Measurements from ENCODE around the gene DAZAP2. TPM values are rescaled to one million over a fixed set of nuclear protein-coding genes. Genes with fewer than 3 reads are reported as not detected.

Gene DAZAP2
- total RNA-seq (100 to 1,000 TPM in 1 of 2 donors, 10 to 100 TPM in 1; 66.0 to 109 TPM), polyA plus RNA-seq (100 to 1,000 TPM; 161 to 218 TPM)

GRCh38 chr12:51238510-51239334, at the start of gene DAZAP2:
Gene DAZAP2 (plus strand): TSS chr12:51238826. CDS start chr12:51238908, 82 bp downstream.
- H3K4me3 ChIP-seq (ENCODE audit: low read depth in 1 of 3, low read length in 3 of 3) = peak within 1 kb of the TSS; percentile 93 to 100 (median 94)
- no peaks in the 10 kb centered on the region for H3K9me3 ChIP-seq (ENCODE audit: control insufficient read depth in 4 of 4, low read length in 3 of 4)
- peaks cover 7 to 27% (median 21%) of the 10 kb centered on the region in 4 donors for H3K36me3 ChIP-seq (ENCODE audit: control insufficient read depth in 4 of 4, insufficient read depth in 3 of 4, low read depth in 1 of 4, low read length in 3 of 4)
- 1% methylated on average over 70 of the region's 70 CpGs for WGBS
- H3K4me1 ChIP-seq (ENCODE audit: control insufficient read depth in 4 of 4, insufficient read depth in 4 of 4, low read length in 3 of 4) = peaks cover 1 to 22% (median 16%) of the 10 kb centered on the region in 4 donors
- peak within 1 kb of the TSS; percentile 100 for H3K27ac ChIP-seq (ENCODE audit: low read depth in 1 of 2, low read length in 2 of 2)
- H3K27me3 ChIP-seq (ENCODE audit: control insufficient read depth in 4 of 4, insufficient read depth in 4 of 4, low read length in 3 of 4) = no peaks in the 10 kb centered on the region
- peak; percentile 96 for DNase-seq (ENCODE audit: low spot score)
- TF ChIP-seq CTCF (IDR thresholded peaks at IDR 0.05; ENCODE audit: low read depth, low read length, missing input control) (peak; percentile 21), RAD21 (IDR thresholded peaks at IDR 0.05) (peak; percentile 15 to 36), SP1 (IDR thresholded peaks at IDR 0.05) (peak; percentile 96), HNF4G (IDR thresholded peaks at IDR 0.05) (no peak), REST (IDR thresholded peaks at IDR 0.05) (peak; percentile 56), MAX (IDR thresholded peaks at IDR 0.05) (peak; percentile 16), JUND (IDR thresholded peaks at IDR 0.05) (no peak), NR2F2 (IDR thresholded peaks at IDR 0.05) (no peak), YY1 (IDR thresholded peaks at IDR 0.05) (peak; percentile 40), FOXA1 (IDR thresholded peaks at IDR 0.05) (no peak), TAF1 (conservative IDR thresholded peaks at IDR 0.05) (peak; percentile 64), ATF3 (IDR thresholded peaks at IDR 0.05) (no peak), EGR1 (IDR thresholded peaks at IDR 0.05; ENCODE audit: low read depth in 2 of 2) (peak; percentile 42 to 69), HNF4A (conservative IDR thresholded peaks at IDR 0.05) (no peak), GABPA (IDR thresholded peaks at IDR 0.05 in 1 of 2, conservative IDR thresholded peaks at IDR 0.05 in 1 of 2) (peak; percentile 57 to 84)
- peak within 1 kb of the TSS; percentile 97 to 100 for H3K9ac ChIP-seq (ENCODE audit: low read depth in 1 of 2, low read length in 2 of 2)

- 94% methylated on average over 14 of the region's 14 CpGs for WGBS
- Histone ChIP-seq H3K4me3 (ENCODE audit: low read depth in 1 of 3, low read length in 3 of 3) (no peak overlapping the region), H3K36me3 (ENCODE audit: control insufficient read depth in 4 of 4, insufficient read depth in 3 of 4, low read depth in 1 of 4, low read length in 3 of 4) (peaks cover 0 to 3% (median 0%) of the 10 kb centered on the region in 4 donors), H3K27ac (ENCODE audit: low read depth in 1 of 2, low read length in 2 of 2) (no peak overlapping the region), H3K27me3 (ENCODE audit: control insufficient read depth in 4 of 4, insufficient read depth in 4 of 4, low read length in 3 of 4) (no peaks in the 10 kb centered on the region), H3K9me3 (ENCODE audit: control insufficient read depth in 4 of 4, low read length in 3 of 4) (no peaks in the 10 kb centered on the region), H3K9ac (ENCODE audit: low read depth in 1 of 2, low read length in 2 of 2) (no peak overlapping the region), H3K4me1 (ENCODE audit: control insufficient read depth in 4 of 4, insufficient read depth in 4 of 4, low read length in 3 of 4) (no peaks in the 10 kb centered on the region)
- no peak for DNase-seq (ENCODE audit: low spot score)
- TF ChIP-seq HNF4A (conservative IDR thresholded peaks at IDR 0.05) = no peak
- no peak for TF ChIP-seq ATF3 (IDR thresholded peaks at IDR 0.05)
- no peak for TF ChIP-seq REST (IDR thresholded peaks at IDR 0.05)
- TF ChIP-seq CTCF (IDR thresholded peaks at IDR 0.05; ENCODE audit: low read depth, low read length, missing input control) = no peak
- no peak for TF ChIP-seq YY1 (IDR thresholded peaks at IDR 0.05)
- TF ChIP-seq JUND (IDR thresholded peaks at IDR 0.05) = no peak
Observed at GRCh38 chr12:51189790-51190355, 48.8 kb upstream of the DAZAP2 start.
